Fibroblast of mammary gland (primary cell): Measurements from ENCODE around the gene PTPRM.

ENCODE experiments used
- DNase-seq: peaks from one replicate; pipeline ENCODE4 v3.0.0-alpha.2; 2010; ENCODE audit warnings: low read depth
- H3K4me3 ChIP-seq: 2 replicates; pipeline ENCODE4 v1.5.1; 2011; ENCODE audit warnings: low read depth, mild to moderate bottlenecking, low read length, moderate library complexity; ENCODE audit not compliant: control insufficient read depth
- CTCF ChIP-seq: conservative IDR thresholded peaks from 2 replicates; pipeline ENCODE4 v1.5.1; 2011; ENCODE audit warnings: low read depth, low read length, inconsistent platforms; ENCODE audit not compliant: control insufficient read depth, insufficient read depth

Gene PTPRM

GRCh38 chr18:8380926-8381325 lies 813.8 kb downstream of the PTPRM start:
- no peak for DNase-seq
- H3K4me3 ChIP-seq, result no peak overlapping the region
- TF ChIP-seq CTCF, result no peak

GRCh38 chr18:8381821-8382459 lies 814.8 kb downstream of the PTPRM start:
- no peak overlapping the region for H3K4me3 ChIP-seq
- DNase-seq, result no peak
- no peak for TF ChIP-seq CTCF

- no peak overlapping the region for H3K4me3 ChIP-seq
- DNase-seq, result no peak
- no peak for TF ChIP-seq CTCF
Measured at GRCh38 chr18:8385400-8385799, 818.3 kb downstream of the PTPRM start.

GRCh38 chr18:8386669-8387380 lies 819.7 kb downstream of the PTPRM start:
- no peak for TF ChIP-seq CTCF
- no peak for DNase-seq
- H3K4me3 ChIP-seq, result no peak overlapping the region

GRCh38 chr18:8389391-8390340 lies 822.5 kb downstream of the PTPRM start:
- DNase-seq, result peak; percentile 81
- no peak overlapping the region for H3K4me3 ChIP-seq
- peak; percentile 91 for TF ChIP-seq CTCF

- no peak for TF ChIP-seq CTCF
- H3K4me3 ChIP-seq, result no peak overlapping the region
- no peak for DNase-seq
Measured at GRCh38 chr18:8391068-8391467, 824.0 kb downstream of the PTPRM start.
